ENCODE measurements around the gene BRME1. TPM values are rescaled to one million over a fixed set of nuclear protein-coding genes. Genes with fewer than 3 reads are reported as not detected.

The BRME1 gene
- total and polyA plus RNA-seq, 2 of the 13 experiments (the other 11 are each of a cell fraction or from before 2014, with no cell fraction given): 0.74 to 1.5 TPM

GRCh38 chr19:13952154-13952930 lies 46.4 kb upstream of the BRME1 start, which contains the start of gene DCAF15 (continued):
- TF ChIP-seq KIAA2018 (CRISPR knock-in tag; IDR thresholded peaks at IDR 0.05; ENCODE audit: borderline replicate concordance): no peak
- TF ChIP-seq ZNF629 (CRISPR knock-in tag; conservative IDR thresholded peaks at IDR 0.05): no peak
- peak; percentile 59 for TF ChIP-seq GABPA (IDR thresholded peaks at IDR 0.05; ENCODE audit: low read depth, low read length)
- peak; percentile 88 for TF ChIP-seq GABPA (CRISPR knock-in tag; IDR thresholded peaks at IDR 0.05; ENCODE audit: low read depth)
- TF ChIP-seq ZNF160 (CRISPR knock-in tag; IDR thresholded peaks at IDR 0.05): 0 out of 2 replicates have a peak, but pooled peaks have one; percentile 27
- TF ChIP-seq MIER3 (CRISPR knock-in tag; IDR thresholded peaks at IDR 0.05; ENCODE audit: borderline replicate concordance): 0 out of 2 replicates have a peak, but pooled peaks have one; percentile 23
- peak; percentile 36; the same call in 1 of the 2 replicates for TF ChIP-seq ZGPAT (CRISPR knock-in tag; IDR thresholded peaks at IDR 0.05)
- TF ChIP-seq REL (CRISPR knock-in tag; conservative IDR thresholded peaks at IDR 0.05): no peak
- 0 out of 2 replicates have a peak, but pooled peaks have one; percentile 33 for TF ChIP-seq ZNF776 (CRISPR knock-in tag; IDR thresholded peaks at IDR 0.05)
- no peak for TF ChIP-seq ZNF253 (CRISPR knock-in tag; IDR thresholded peaks at IDR 0.05; ENCODE audit: borderline replicate concordance)
- no peak for TF ChIP-seq JDP2 (CRISPR knock-in tag; IDR thresholded peaks at IDR 0.05; ENCODE audit: borderline replicate concordance)
- TF ChIP-seq HMGXB3 (CRISPR knock-in tag; IDR thresholded peaks at IDR 0.05; ENCODE audit: borderline replicate concordance): peak; percentile 61; the same call in 1 of the 2 replicates
- peak; percentile 83 for TF ChIP-seq GATAD1 (CRISPR knock-in tag; IDR thresholded peaks at IDR 0.05)
- TF ChIP-seq ZNF350 (CRISPR knock-in tag; IDR thresholded peaks at IDR 0.05; ENCODE audit: borderline replicate concordance, low read depth): peak; percentile 16; the same call in 1 of the 2 replicates
- TF ChIP-seq NFYB (CRISPR knock-in tag; IDR thresholded peaks at IDR 0.05): peak; percentile 98
